ENCODE results near the gene FSTL4.

The FSTL4 gene

GRCh38 chr5:133494232-133494922, 118.0 kb downstream of the FSTL4 start:
- no peak for DNase-seq (ENCODE audit: low read depth)
- H3K4me3 ChIP-seq (ENCODE audit: low read depth, low read length) = no peak overlapping the region

GRCh38 chr5:133489632-133490031, 122.7 kb downstream of the FSTL4 start:
- no peak for DNase-seq (ENCODE audit: low read depth)
- H3K4me3 ChIP-seq (ENCODE audit: low read depth, low read length) = no peak overlapping the region

GRCh38 chr5:133487093-133487492, 125.2 kb downstream of the FSTL4 start:
- no peak overlapping the region for H3K4me3 ChIP-seq (ENCODE audit: low read depth, low read length)
- DNase-seq (ENCODE audit: low read depth) = no peak

GRCh38 chr5:133485468-133485867, 126.9 kb downstream of the FSTL4 start:
- H3K4me3 ChIP-seq (ENCODE audit: low read depth, low read length) = no peak overlapping the region
- no peak for DNase-seq (ENCODE audit: low read depth)

- DNase-seq (ENCODE audit: low read depth) = no peak
- no peak overlapping the region for H3K4me3 ChIP-seq (ENCODE audit: low read depth, low read length)
Observed at GRCh38 chr5:133483406-133484090, 128.8 kb downstream of the FSTL4 start.

- DNase-seq (ENCODE audit: low read depth) = no peak
Observed at GRCh38 chr5:133482028-133482427, 130.3 kb downstream of the FSTL4 start.

GRCh38 chr5:133480866-133481265, 131.5 kb downstream of the FSTL4 start:
- no peak overlapping the region for H3K4me3 ChIP-seq (ENCODE audit: low read depth, low read length)
- no peak for DNase-seq (ENCODE audit: low read depth)

More at GRCh38 chr5:133482028-133482427, 130.3 kb downstream of the FSTL4 start:
- H3K4me3 ChIP-seq (ENCODE audit: low read depth, low read length) = no peak overlapping the region

GRCh38 chr5:133480366-133480765, 132.0 kb downstream of the FSTL4 start:
- no peak overlapping the region for H3K4me3 ChIP-seq (ENCODE audit: low read depth, low read length)
- no peak for DNase-seq (ENCODE audit: low read depth)

GRCh38 chr5:133478199-133478985, 133.9 kb downstream of the FSTL4 start:
- DNase-seq (ENCODE audit: low read depth) = no peak
- H3K4me3 ChIP-seq (ENCODE audit: low read depth, low read length) = no peak overlapping the region

- no peak for DNase-seq (ENCODE audit: low read depth)
- H3K4me3 ChIP-seq (ENCODE audit: low read depth, low read length) = no peak overlapping the region
Observed at GRCh38 chr5:133475986-133476385, 136.4 kb downstream of the FSTL4 start.

- no peak for DNase-seq (ENCODE audit: low read depth)
- H3K4me3 ChIP-seq (ENCODE audit: low read depth, low read length) = no peak overlapping the region
Observed at GRCh38 chr5:133474851-133475590, 137.3 kb downstream of the FSTL4 start.

- H3K4me3 ChIP-seq (ENCODE audit: low read depth, low read length) = no peak overlapping the region
- no peak for DNase-seq (ENCODE audit: low read depth)
Observed at GRCh38 chr5:133473291-133473690, 139.1 kb downstream of the FSTL4 start.

GRCh38 chr5:133472829-133473228, 139.5 kb downstream of the FSTL4 start:
- DNase-seq (ENCODE audit: low read depth) = no peak
- no peak overlapping the region for H3K4me3 ChIP-seq (ENCODE audit: low read depth, low read length)

- no peak for DNase-seq (ENCODE audit: low read depth)
- H3K4me3 ChIP-seq (ENCODE audit: low read depth, low read length) = no peak overlapping the region
Observed at GRCh38 chr5:133471699-133472098, 140.6 kb downstream of the FSTL4 start.

GRCh38 chr5:133470841-133471240, 141.5 kb downstream of the FSTL4 start:
- no peak overlapping the region for H3K4me3 ChIP-seq (ENCODE audit: low read depth, low read length)

GRCh38 chr5:133469846-133470245, 142.5 kb downstream of the FSTL4 start:
- DNase-seq (ENCODE audit: low read depth) = no peak

More at GRCh38 chr5:133470841-133471240, 141.5 kb downstream of the FSTL4 start:
- DNase-seq (ENCODE audit: low read depth) = no peak

GRCh38 chr5:133469252-133469651, 143.1 kb downstream of the FSTL4 start:
- DNase-seq (ENCODE audit: low read depth) = no peak
- H3K4me3 ChIP-seq (ENCODE audit: low read depth, low read length) = no peak overlapping the region

More at GRCh38 chr5:133469846-133470245, 142.5 kb downstream of the FSTL4 start:
- H3K4me3 ChIP-seq (ENCODE audit: low read depth, low read length) = no peak overlapping the region

- H3K4me3 ChIP-seq (ENCODE audit: low read depth, low read length) = no peak overlapping the region
Observed at GRCh38 chr5:133468596-133468995, 143.7 kb downstream of the FSTL4 start.

GRCh38 chr5:133467826-133468463, 144.4 kb downstream of the FSTL4 start:
- DNase-seq (ENCODE audit: low read depth) = no peak
- H3K4me3 ChIP-seq (ENCODE audit: low read depth, low read length) = no peak overlapping the region

More at GRCh38 chr5:133468596-133468995, 143.7 kb downstream of the FSTL4 start:
- no peak for DNase-seq (ENCODE audit: low read depth)
